GM12878 (cell line): ENCODE data around the gene PARD6B. TPM values are rescaled to one million over a fixed set of nuclear protein-coding genes. Genes with fewer than 3 reads are reported as not detected.

Source experiments
- ATAC-seq: fragments of 200-7000 bp; cut with Tn5 transposase; 3 replicates; pipeline ENCODE4 v1.9.1; 2020; ENCODE audit warnings: mild to moderate bottlenecking, moderate library complexity
- BruUV-seq: library from RNA; stranded (reverse); fragments of 400-500 nt; replicated peaks from 2 replicates; lab custom pipeline; 2021; lab: Mats Ljungman, UMichigan
- CTCF ChIA-PET: fragments of 300-600 bp; sonication (Branson Sonifier 250); formaldehyde crosslinking; extraction: SDS; loops from one replicate; lab custom pipeline; 2021; ENCODE audit warnings: inconsistent platforms; lab: Yijun Ruan, JAX
- POLR2A ChIA-PET: fragments of 350-600 bp; formaldehyde crosslinking; extraction: SDS; loops from one replicate; lab custom pipeline; 2021; ENCODE audit warnings: inconsistent platforms; lab: Charles Lee
- RAD21 ChIA-PET: fragments of 300-600 bp; sonication (Branson Sonifier 250); formaldehyde crosslinking; loops from one replicate; lab custom pipeline; 2023; ENCODE audit warnings: antibody characterized with exemption; ENCODE audit not compliant: unreplicated experiment; lab: Charles Lee
- SMC1A ChIA-PET: fragments of 300-600 bp; sonication (Branson Sonifier 250); formaldehyde crosslinking; loops from one replicate; lab custom pipeline; 2023; ENCODE audit not compliant: unreplicated experiment, uncharacterized antibody; lab: Charles Lee
- DNase-seq: peaks from one replicate; pipeline ENCODE4 v3.0.0-alpha.2; 2011; ENCODE audit warnings: low read depth, low spot score
- FAIRE-seq: peaks from 3 replicates; lab custom pipeline; 2011; peaks lifted over from hg19 to GRCh38; lab: Jason Lieb, UNC
- H2AFZ ChIP-seq: 2 replicates; pipeline ENCODE4 v1.6.0; 2011; ENCODE audit warnings: low read depth, low read length, control low read depth; ENCODE audit not compliant: control insufficient read depth
- H3K27ac ChIP-seq: 2 replicates; pipeline ENCODE4 v1.5.1; 2011; ENCODE audit warnings: control low read depth; ENCODE audit not compliant: control insufficient read depth, insufficient read depth
- H3K27me3 ChIP-seq, 2 experiments: replicated peaks in 1 of 2; 2 replicates each; pipeline versions ENCODE4 v1.6.0 to v1.6.1; 2011; ENCODE audit warnings: low read length in 1 of 2; ENCODE audit not compliant: control insufficient read depth in 2 of 2, insufficient read depth in 2 of 2
- H3K36me3 ChIP-seq, 2 experiments: 2 replicates each; pipeline ENCODE4 v1.5.1; 2011; ENCODE audit warnings: low read length in 1 of 2; ENCODE audit not compliant: control insufficient read depth in 2 of 2, insufficient read depth in 2 of 2
- H3K4me1 ChIP-seq: 2 replicates; pipeline ENCODE4 v1.6.1; 2011; ENCODE audit warnings: mild to moderate bottlenecking, low read length, moderate library complexity, mixed read lengths; ENCODE audit not compliant: control insufficient read depth, insufficient read depth
- H3K4me2 ChIP-seq: 2 replicates; pipeline ENCODE4 v1.6.0; 2011; ENCODE audit warnings: control low read depth; ENCODE audit not compliant: control insufficient read depth, insufficient read depth
- H3K4me3 ChIP-seq: fragments of 200-600 bp; sonication (generic); 2 replicates; pipeline ENCODE4 v1.5.1; 2016
- H3K79me2 ChIP-seq: 2 replicates; pipeline ENCODE4 v1.6.0; 2011; ENCODE audit warnings: low read length; ENCODE audit not compliant: control insufficient read depth, insufficient read depth
- H3K9ac ChIP-seq: 2 replicates; pipeline ENCODE4 v1.8.0; 2011; ENCODE audit warnings: low read length, control low read depth, mixed read lengths; ENCODE audit not compliant: control insufficient read depth, insufficient read depth
- H3K9me3 ChIP-seq: replicated peaks from 3 replicates; pipeline ENCODE4 v1.5.1; 2011; ENCODE audit warnings: mild to moderate bottlenecking, low read length; ENCODE audit not compliant: control insufficient read depth, insufficient read depth
- H4K20me1 ChIP-seq: 2 replicates; pipeline ENCODE4 v1.6.0; 2011; ENCODE audit not compliant: control insufficient read depth, insufficient read depth
- CBFB ChIP-seq: IDR thresholded peaks from 2 replicates; pipeline ENCODE4 v1.6.1; 2016; ENCODE audit warnings: antibody characterized with exemption, low read depth
- CEBPB ChIP-seq, 2 experiments: fragments of 150-350 bp in 1 of 2; IDR thresholded peaks; 2 replicates each; pipeline ENCODE4 v1.6.1; 2012 to 2014; ENCODE audit warnings: low read depth in 2 of 2, low read length in 2 of 2, borderline replicate concordance in 1 of 2, inconsistent platforms in 1 of 2
- CEBPZ ChIP-seq: fragments of 150-350 bp; IDR thresholded peaks from 2 replicates; pipeline ENCODE4 v1.6.1; 2016; ENCODE audit warnings: low read depth, low read length
- E2F4 ChIP-seq: IDR thresholded peaks from 2 replicates; pipeline ENCODE4 v1.6.1; 2012; ENCODE audit warnings: low read depth, low read length, improper control_type of control experiment
- GABPA ChIP-seq: IDR thresholded peaks from 2 replicates; pipeline ENCODE4 v1.6.1; 2014; ENCODE audit warnings: antibody characterized with exemption, low read depth, mild to moderate bottlenecking, inconsistent platforms
- HSF1 ChIP-seq: fragments of 150-350 bp; IDR thresholded peaks from 2 replicates; pipeline ENCODE4 v1.6.1; 2014; ENCODE audit warnings: mild to moderate bottlenecking, low read depth, low read length
- LARP7 ChIP-seq: fragments of 450-650 bp; IDR thresholded peaks from 2 replicates; pipeline ENCODE4 v1.6.1; 2017; ENCODE audit warnings: mild to moderate bottlenecking
- MXI1 ChIP-seq: fragments of 150-350 bp; IDR thresholded peaks from 2 replicates; pipeline ENCODE4 v1.6.1; 2011; ENCODE audit warnings: low read depth, mild to moderate bottlenecking, inconsistent platforms, low read length, improper control_type of control experiment
- PBX3 ChIP-seq: IDR thresholded peaks from 2 replicates; pipeline ENCODE4 v1.6.1; 2011; ENCODE audit warnings: mild to moderate bottlenecking, low read depth, low read length, moderate library complexity; ENCODE audit not compliant: insufficient replicate concordance
- SREBF2 ChIP-seq: IDR thresholded peaks from 2 replicates; pipeline ENCODE4 v1.6.1; 2012; ENCODE audit warnings: mild to moderate bottlenecking, low read length
- ZBTB40 ChIP-seq: fragments of 450-650 bp; IDR thresholded peaks from 2 replicates; pipeline ENCODE4 v1.6.1; 2016; ENCODE audit warnings: mild to moderate bottlenecking, moderate library complexity, borderline replicate concordance
- WGBS: methylation state at CpG from one replicate; pipeline ENCODE4 v1.1.6; 2016; ENCODE audit warnings: low lambda C conversion rate; ENCODE audit not compliant: insufficient replicate concordance, insufficient coverage; ENCODE audit errors: missing lambda C conversion rate; 5-methylcytosine and 5-hydroxymethylcytosine counted together
- in situ Hi-C: fragments of 300-500 bp; cut with MboI; formaldehyde crosslinking; loops from 9 replicates; pipeline ENCODE4 v1.14.3; 2018; ENCODE audit warnings: mixed read lengths
- intact Hi-C: fragments of 100-400 bp; cut with micrococcal nuclease; formaldehyde crosslinking; loops from one replicate; pipeline ENCODE4 v1.14.2; 2022; ENCODE audit not compliant: unreplicated experiment
- polyA plus RNA-seq, 11 experiments: library from polyadenylated mRNA; depleted of rRNA in 4 of 11; unstranded in 6 of 11; stranded (reverse) in 5 of 11; fragments of >200 nt; fragmentation: Nextera tagmentation in 4 of 11; fragmentation: Illumina TruSeq in 1 of 11; extraction: Ambion mirVana in 4 of 11; extraction: Trizol in 1 of 11; gene quantifications; 1 replicate in 1 of 11; 2 replicates in 10 of 11; pipeline versions ENCODE4 v1.2.1 to v1.2.3, GENCODE V29; 2011 to 2016; ENCODE audit warnings: inconsistent platforms in 2 of 11, missing spikeins in 2 of 11, low read depth in 1 of 11
- total RNA-seq, 4 experiments: library from RNA; depleted of rRNA in 3 of 4; stranded (reverse); fragments of >200 nt in 3 of 4; fragmentation: Illumina TruSeq in 1 of 4; extraction: Trizol in 1 of 4; gene quantifications; 2 replicates each; pipeline versions ENCODE4 v1.2.1 to v1.2.3, GENCODE V29; 2013 to 2021

Gene PARD6B
- total and polyA plus RNA-seq, 10 of the 15 experiments (the other 5 are each of a cell fraction or from before 2014, with no cell fraction given) = 0.57 to 4.7 (median 2.0) TPM

- Histone ChIP-seq H2AFZ (peak overlapping the region; percentile 96), H3K27me3 (no peaks in the 10 kb centered on the region), H3K4me2 (peak overlapping the region; percentile 100), H3K9me3 (no peaks in the 10 kb centered on the region), H3K27ac (peak overlapping the region; percentile 29; the same call in 1 of the 2 replicates), H3K4me3 (peak overlapping the region; percentile 73), H3K9ac (peak overlapping the region; percentile 64), H4K20me1 (no peaks in the 10 kb centered on the region), H3K36me3 (no peaks in the 10 kb centered on the region), H3K79me2 (peaks cover 6% of the 10 kb centered on the region), H3K4me1 (peaks cover 12% of the 10 kb centered on the region; the same call in 1 of the 2 replicates)
- ChIA-PET CTCF (interaction anchor here (0.9 to 3.3 kb wide), 2 partner anchors 15 to 19 kb away, joined by 3 to 21 read pairs; no protein-coding TSS in a partner anchor), POLR2A (interaction anchor here (0.9 kb wide), 1 partner anchor 220 kb away, joined by 4 read pairs; the partner anchor contains the start of gene PTPN1), RAD21 (no interaction called here), SMC1A (interaction anchor here (0.6 to 1.3 kb wide), 2 partner anchors 19 to 35 kb away, joined by 3 to 4 read pairs; no protein-coding TSS in a partner anchor)
- 5% methylated on average over 35 of the region's 35 CpGs for WGBS
- no TSS peak for BruUV-seq
- DNase-seq (no peak), ATAC-seq (no peak; the same call in 2 of the 3 replicates), FAIRE-seq (no peak)
- in situ Hi-C loops = no loop called here
- intact Hi-C loops = loop anchor here (2.0 to 10.0 kb wide), 2 partner anchors 60 to 546 kb away; no protein-coding TSS in a partner anchor
- no peak for TF ChIP-seq CEBPZ
- TF ChIP-seq CEBPB (IDR thresholded peaks at IDR 0.05; ENCODE audit: borderline replicate concordance in 1 of 2, low read depth in 2 of 2, low read length in 2 of 2) = no peak
- no peak for TF ChIP-seq CBFB
- no peak for TF ChIP-seq ZBTB40
- TF ChIP-seq PBX3 = no peak
- 0 out of 2 replicates have a peak, but pooled peaks have one; percentile 27 for TF ChIP-seq LARP7
- no peak for TF ChIP-seq SREBF2
- peak; percentile 57; the same call in 1 of the 2 replicates for TF ChIP-seq MXI1
- TF ChIP-seq GABPA = no peak
- TF ChIP-seq HSF1 = no peak
- 0 out of 2 replicates have a peak, but pooled peaks have one; percentile 67 for TF ChIP-seq E2F4
Measured at GRCh38 chr20:50730765-50731054, 670 bp upstream of the PARD6B start.
